Posterior vena cava (tissue), 2 donors: ENCODE results near the gene MED8. TPM values are rescaled to one million over a fixed set of nuclear protein-coding genes. Genes with fewer than 3 reads are reported as not detected.
"Not testable (repeated sequence)": the region's sequence is repeated elsewhere in the genome, so short reads cannot be mapped to it uniquely, and the experiment has no call there.

Experiments used
- DNase-seq: peaks from one replicate; pipeline ENCODE4 v3.0.0-alpha.2; 2020; ENCODE audit warnings: low spot score
- intact Hi-C, 2 donors: fragments of 100-400 bp; cut with DNase I; formaldehyde crosslinking; loops; one replicate each; pipeline versions ENCODE4 v1.14.1 to v1.14.2; 2022 to 2023
- total RNA-seq, 2 donors: library from RNA; stranded (reverse); fragmentation: NEBNext Ultra II Directional; extraction: Animal tissue kit (Norgen Biotek cat#: 25700); gene quantifications; one replicate each; pipeline ENCODE4 v1.2.1, GENCODE V29; 2021
- donor health status: DM: yes; HTN: yes; CAD: no.
- donor health status: DM: yes; HTN: yes; CAD: no.

MED8 gene
- total RNA-seq, 2 donors from 2014 or later, result 27.0 to 30.5 TPM

GRCh38 chr1:43395523-43395922 is 5.9 kb upstream of the MED8 start:
- DNase-seq, result no peak
- intact Hi-C loops, result no loop called here

GRCh38 chr1:43392702-43393101 is 3.1 kb upstream of the MED8 start:
- intact Hi-C loops, result no loop called here
- no peak for DNase-seq

GRCh38 chr1:43388613-43389012 is 987 bp downstream of the MED8 start:
- intact Hi-C loops, result no loop called here
- DNase-seq, result no peak

GRCh38 chr1:43387976-43388599 is 1.5 kb downstream of the MED8 start:
- DNase-seq, result no peak
- intact Hi-C loops, result no loop called here

- intact Hi-C loops, result no loop called here
- no peak for DNase-seq
Observed at GRCh38 chr1:43386676-43387075, 2.9 kb downstream of the MED8 start.

GRCh38 chr1:43383449-43383848 is 6.2 kb downstream of the MED8 start:
- intact Hi-C loops, result no loop called here
- no peak for DNase-seq

GRCh38 chr1:43382027-43382779 is 7.4 kb downstream of the MED8 start:
- no peak for DNase-seq
- intact Hi-C loops, result no loop called here

GRCh38 chr1:43381612-43382011 is 8.0 kb downstream of the MED8 start:
- intact Hi-C loops, result no loop called here
- DNase-seq, result no peak

GRCh38 chr1:43379476-43379875 is 10.1 kb downstream of the MED8 start:
- intact Hi-C loops, result no loop called here
- DNase-seq, result no peak

- intact Hi-C loops, result no loop called here
- DNase-seq, result no peak
Observed at GRCh38 chr1:43377831-43378230, 11.8 kb downstream of the MED8 start.

- intact Hi-C loops, result no loop called here
- DNase-seq, result no peak
Observed at GRCh38 chr1:43376723-43377235, 12.8 kb downstream of the MED8 start.

- intact Hi-C loops, result no loop called here
Observed at GRCh38 chr1:43373066-43373940, 16.3 kb downstream of the MED8 start.

GRCh38 chr1:43372172-43372571 is 17.4 kb downstream of the MED8 start:
- intact Hi-C loops, result no loop called here
- DNase-seq, result no peak

More at GRCh38 chr1:43373066-43373940, 16.3 kb downstream of the MED8 start:
- no peak for DNase-seq

- intact Hi-C loops, result no loop called here
- DNase-seq, result no peak
Observed at GRCh38 chr1:43370564-43370963, 19.0 kb downstream of the MED8 start.

GRCh38 chr1:43369779-43370178 is 19.8 kb downstream of the MED8 start:
- intact Hi-C loops, DNase-seq: not testable (repeated sequence)

GRCh38 chr1:43368646-43369020 is 21.0 kb downstream of the MED8 start:
- no peak for DNase-seq
- intact Hi-C loops, result no loop called here

- intact Hi-C loops, result no loop called here
- DNase-seq, result peak; percentile 98
Observed at GRCh38 chr1:43367904-43368645, 21.5 kb downstream of the MED8 start, which contains the start of gene ELOVL1. ELOVL1 (minus strand) TSS chr1:43368011; CDS start chr1:43365609, 2,402 bp downstream.

GRCh38 chr1:43367026-43367903 is 22.3 kb downstream of the MED8 start:
- DNase-seq, result no peak
- intact Hi-C loops, result no loop called here
